Prostate gland (tissue), 2 donors: ENCODE data around the gene NIPAL3.

ENCODE experiments used
- POLR2A ChIP-seq: fragments of 450-650 bp; IDR thresholded peaks from one replicate; pipeline ENCODE4 v1.6.1; 2016; ENCODE audit warnings: antibody characterized with exemption, mild to moderate bottlenecking
- TF ChIP-seq, protein P1 (sequence below), 4 experiments: fragments of 200-600 bp in 2 of 4; fragments of 450-650 bp in 2 of 4; sonication (generic) in 2 of 4; IDR thresholded peaks; 1 replicate in 3 of 4; 2 replicates in 1 of 4; pipeline ENCODE4 v1.5.1; 2016 to 2019; ENCODE audit warnings: antibody characterized with exemption in 4 of 4, mild to moderate bottlenecking in 2 of 4, moderate library complexity in 2 of 4

GRCh38 chr1:24400065-24400464 lies 15.5 kb upstream of the NIPAL3 start:
- TF ChIP-seq, protein P1, sequence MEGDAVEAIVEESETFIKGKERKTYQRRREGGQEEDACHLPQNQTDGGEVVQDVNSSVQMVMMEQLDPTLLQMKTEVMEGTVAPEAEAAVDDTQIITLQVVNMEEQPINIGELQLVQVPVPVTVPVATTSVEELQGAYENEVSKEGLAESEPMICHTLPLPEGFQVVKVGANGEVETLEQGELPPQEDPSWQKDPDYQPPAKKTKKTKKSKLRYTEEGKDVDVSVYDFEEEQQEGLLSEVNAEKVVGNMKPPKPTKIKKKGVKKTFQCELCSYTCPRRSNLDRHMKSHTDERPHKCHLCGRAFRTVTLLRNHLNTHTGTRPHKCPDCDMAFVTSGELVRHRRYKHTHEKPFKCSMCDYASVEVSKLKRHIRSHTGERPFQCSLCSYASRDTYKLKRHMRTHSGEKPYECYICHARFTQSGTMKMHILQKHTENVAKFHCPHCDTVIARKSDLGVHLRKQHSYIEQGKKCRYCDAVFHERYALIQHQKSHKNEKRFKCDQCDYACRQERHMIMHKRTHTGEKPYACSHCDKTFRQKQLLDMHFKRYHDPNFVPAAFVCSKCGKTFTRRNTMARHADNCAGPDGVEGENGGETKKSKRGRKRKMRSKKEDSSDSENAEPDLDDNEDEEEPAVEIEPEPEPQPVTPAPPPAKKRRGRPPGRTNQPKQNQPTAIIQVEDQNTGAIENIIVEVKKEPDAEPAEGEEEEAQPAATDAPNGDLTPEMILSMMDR (IDR thresholded peaks at IDR 0.05), result no peak
- no peak for TF ChIP-seq POLR2A
